GM18502 (cell line): ENCODE results near the gene ACP4.
"Not testable (repeated sequence)": the region's sequence is repeated elsewhere in the genome, so short reads cannot be mapped to it uniquely, and the experiment has no call there.

Source experiments
- ATAC-seq: cut with Tn5 transposase; IDR thresholded peaks from one replicate; pipeline ENCODE4 v1.9.1; 2021; ENCODE audit warnings: mild to moderate bottlenecking; ENCODE audit not compliant: unreplicated experiment, poor library complexity

The ACP4 gene

GRCh38 chr19:50773454-50773853 is 16.8 kb upstream of the ACP4 start:
- not testable (repeated sequence) for ATAC-seq

- ATAC-seq, result no peak
Observed at GRCh38 chr19:50776131-50776530, 14.1 kb upstream of the ACP4 start.

GRCh38 chr19:50777261-50777660 is 13.0 kb upstream of the ACP4 start:
- ATAC-seq, result no peak

- ATAC-seq, result no peak
Observed at GRCh38 chr19:50777830-50778303, 12.3 kb upstream of the ACP4 start.

GRCh38 chr19:50778906-50779430 is 11.2 kb upstream of the ACP4 start:
- no peak for ATAC-seq

- no peak for ATAC-seq
Observed at GRCh38 chr19:50779504-50780457, 10.4 kb upstream of the ACP4 start.

- ATAC-seq, result no peak
Observed at GRCh38 chr19:50780753-50781435, 9.3 kb upstream of the ACP4 start.

- not testable (repeated sequence) for ATAC-seq
Observed at GRCh38 chr19:50783848-50784152, 6.4 kb upstream of the ACP4 start.

- ATAC-seq, result no peak
Observed at GRCh38 chr19:50784710-50785109, 5.5 kb upstream of the ACP4 start.

GRCh38 chr19:50785329-50785728 is 4.9 kb upstream of the ACP4 start:
- ATAC-seq, result no peak

GRCh38 chr19:50790922-50791467 is 780 bp downstream of the ACP4 start:
- no peak for ATAC-seq

- no peak for ATAC-seq
Observed at GRCh38 chr19:50791594-50792271, 1.5 kb downstream of the ACP4 start.

GRCh38 chr19:50792272-50793250 is 2.3 kb downstream of the ACP4 start:
- no peak for ATAC-seq

GRCh38 chr19:50793558-50794065 is 3.4 kb downstream of the ACP4 start:
- no peak for ATAC-seq

- no peak for ATAC-seq
Observed at GRCh38 chr19:50794074-50794875, 4.1 kb downstream of the ACP4 start.

- no peak for ATAC-seq
Observed at GRCh38 chr19:50794876-50795663, 4.9 kb downstream of the ACP4 start.

GRCh38 chr19:50795664-50796073 is 5.5 kb downstream of the ACP4 start:
- no peak for ATAC-seq
